Rectal smooth muscle tissue (tissue), 1 donor: ENCODE measurements around the gene MRGPRF.
"Not testable (repeated sequence)": the region's sequence is repeated elsewhere in the genome, so short reads cannot be mapped to it uniquely, and the experiment has no call there.

Source experiments
- H3K27ac ChIP-seq: one replicate; pipeline ENCODE4 v1.7.0; 2013; ENCODE audit warnings: low read depth, low read length, inconsistent platforms
- H3K27me3 ChIP-seq: one replicate; pipeline ENCODE4 v1.7.0; 2013; ENCODE audit warnings: low read length; ENCODE audit not compliant: control insufficient read depth, insufficient read depth
- H3K36me3 ChIP-seq: one replicate; pipeline ENCODE4 v1.7.0; 2013; ENCODE audit warnings: low read length; ENCODE audit not compliant: control insufficient read depth, insufficient read depth
- H3K4me1 ChIP-seq: one replicate; pipeline ENCODE4 v1.7.0; 2013; ENCODE audit warnings: low read length; ENCODE audit not compliant: control insufficient read depth, insufficient read depth
- H3K4me3 ChIP-seq: one replicate; pipeline ENCODE4 v1.7.0; 2013; ENCODE audit warnings: low read length
- H3K9ac ChIP-seq: one replicate; pipeline ENCODE4 v1.7.0; 2013; ENCODE audit warnings: low read length

MRGPRF gene

GRCh38 chr11:68978931-68979594 is 34.0 kb downstream of the MRGPRF start:
- Histone ChIP-seq H3K4me3 (no peak overlapping the region), H3K9ac (no peak overlapping the region), H3K27me3 (no peaks in the 10 kb centered on the region), H3K36me3 (no peaks in the 10 kb centered on the region), H3K27ac (no peak overlapping the region), H3K4me1 (no peaks in the 10 kb centered on the region)

- H3K4me3 ChIP-seq = no peak overlapping the region
- no peaks in the 10 kb centered on the region for H3K36me3 ChIP-seq
- no peak overlapping the region for H3K9ac ChIP-seq
- H3K4me1 ChIP-seq = peaks cover 2% of the 10 kb centered on the region
- no peak overlapping the region for H3K27ac ChIP-seq
- no peaks in the 10 kb centered on the region for H3K27me3 ChIP-seq
Observed at GRCh38 chr11:68978626-68978930, 34.5 kb downstream of the MRGPRF start.

- Histone ChIP-seq H3K27ac (no peak overlapping the region), H3K27me3 (no peaks in the 10 kb centered on the region), H3K36me3 (no peaks in the 10 kb centered on the region), H3K4me3 (no peak overlapping the region), H3K4me1 (peaks cover 7% of the 10 kb centered on the region), H3K9ac (no peak overlapping the region)
Observed at GRCh38 chr11:68977781-68978625, 35.0 kb downstream of the MRGPRF start.

- peaks cover 7% of the 10 kb centered on the region for H3K4me1 ChIP-seq
- no peak overlapping the region for H3K4me3 ChIP-seq
- H3K27ac ChIP-seq = no peak overlapping the region
- H3K27me3 ChIP-seq = no peaks in the 10 kb centered on the region
- H3K9ac ChIP-seq = no peak overlapping the region
- H3K36me3 ChIP-seq = no peaks in the 10 kb centered on the region
Observed at GRCh38 chr11:68976563-68976962, 36.5 kb downstream of the MRGPRF start.

- Histone ChIP-seq H3K36me3 (no peaks in the 10 kb centered on the region), H3K27ac (no peak overlapping the region), H3K27me3 (no peaks in the 10 kb centered on the region), H3K4me1 (peaks cover 7% of the 10 kb centered on the region), H3K9ac (no peak overlapping the region), H3K4me3 (no peak overlapping the region)
Observed at GRCh38 chr11:68976095-68976494, 37.0 kb downstream of the MRGPRF start.

GRCh38 chr11:68974421-68975194 is 38.4 kb downstream of the MRGPRF start:
- Histone ChIP-seq H3K4me1 (peaks cover 7% of the 10 kb centered on the region), H3K27ac (no peak overlapping the region), H3K27me3 (no peaks in the 10 kb centered on the region), H3K36me3 (no peaks in the 10 kb centered on the region), H3K4me3 (no peak overlapping the region), H3K9ac (no peak overlapping the region)

- not testable (repeated sequence) for H3K36me3 ChIP-seq, H3K27ac ChIP-seq, H3K4me3 ChIP-seq, H3K27me3 ChIP-seq, H3K4me1 ChIP-seq, H3K9ac ChIP-seq
Observed at GRCh38 chr11:68973706-68974105, 39.3 kb downstream of the MRGPRF start.

- H3K36me3 ChIP-seq = no peaks in the 10 kb centered on the region
- H3K4me3 ChIP-seq = no peak overlapping the region
- H3K27ac ChIP-seq = no peak overlapping the region
- no peaks in the 10 kb centered on the region for H3K27me3 ChIP-seq
- peaks cover 7% of the 10 kb centered on the region for H3K4me1 ChIP-seq
- no peak overlapping the region for H3K9ac ChIP-seq
Observed at GRCh38 chr11:68973219-68973618, 39.8 kb downstream of the MRGPRF start.

GRCh38 chr11:68970921-68971636 is 42.0 kb downstream of the MRGPRF start:
- no peak overlapping the region for H3K9ac ChIP-seq
- no peak overlapping the region for H3K27ac ChIP-seq
- no peaks in the 10 kb centered on the region for H3K36me3 ChIP-seq
- H3K27me3 ChIP-seq = no peaks in the 10 kb centered on the region
- no peak overlapping the region for H3K4me3 ChIP-seq
- H3K4me1 ChIP-seq = peaks cover 7% of the 10 kb centered on the region

- no peaks in the 10 kb centered on the region for H3K27me3 ChIP-seq
- no peaks in the 10 kb centered on the region for H3K36me3 ChIP-seq
- no peak overlapping the region for H3K4me3 ChIP-seq
- H3K9ac ChIP-seq = no peak overlapping the region
- H3K4me1 ChIP-seq = peaks cover 7% of the 10 kb centered on the region
- no peak overlapping the region for H3K27ac ChIP-seq
Observed at GRCh38 chr11:68969386-68969785, 43.7 kb downstream of the MRGPRF start.

GRCh38 chr11:68968306-68969250 is 44.5 kb downstream of the MRGPRF start:
- H3K27ac ChIP-seq = peak overlapping the region; percentile 18
- H3K36me3 ChIP-seq = no peaks in the 10 kb centered on the region
- H3K9ac ChIP-seq = no peak overlapping the region
- no peaks in the 10 kb centered on the region for H3K27me3 ChIP-seq
- H3K4me1 ChIP-seq = peaks cover 5% of the 10 kb centered on the region
- H3K4me3 ChIP-seq = no peak overlapping the region
